GM19395 (cell line): Measurements from ENCODE around the gene CD22.

ENCODE experiments used
- ATAC-seq: cut with Tn5 transposase; IDR thresholded peaks from one replicate; pipeline ENCODE4 v1.9.1; 2021; ENCODE audit warnings: mild to moderate bottlenecking, moderate library complexity; ENCODE audit not compliant: unreplicated experiment

Gene CD22

DNA sequence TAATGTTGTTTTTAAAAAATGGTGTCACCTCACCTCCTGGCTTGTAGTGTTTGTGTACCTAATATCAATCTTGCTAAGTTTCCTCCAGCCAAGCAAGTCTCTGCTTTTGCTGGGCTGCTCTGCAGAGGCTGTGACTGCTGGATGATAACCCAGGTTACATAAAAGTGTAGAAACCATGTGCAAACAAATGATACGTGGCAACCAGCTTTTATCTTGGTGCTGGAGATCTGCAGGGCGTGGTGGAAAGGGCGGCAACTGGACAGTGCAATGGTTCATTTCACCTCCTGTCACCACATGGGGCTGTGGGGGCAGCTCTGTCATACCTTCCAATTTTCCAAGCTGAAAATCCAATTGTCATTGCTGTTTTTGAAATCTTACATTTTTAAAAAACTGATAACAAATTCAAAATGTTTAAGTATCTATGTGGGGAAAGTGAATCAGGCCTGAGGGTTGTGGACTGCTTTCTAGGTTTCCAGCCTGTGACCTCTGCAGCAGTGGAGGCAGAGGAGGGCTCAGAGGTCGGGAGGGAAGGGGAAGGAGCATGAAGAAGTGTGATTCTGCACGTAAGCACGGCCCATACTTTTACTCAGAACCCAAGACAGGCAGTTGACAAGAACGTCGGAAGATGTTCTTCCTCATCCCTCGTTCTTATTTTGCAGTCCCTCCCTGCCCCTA is 51.6 kb downstream of the CD22 start:
- ATAC-seq: no peak

- no peak for ATAC-seq
Observed at GRCh38 chr19:35381318-35381717, 52.3 kb downstream of the CD22 start.

DNA sequence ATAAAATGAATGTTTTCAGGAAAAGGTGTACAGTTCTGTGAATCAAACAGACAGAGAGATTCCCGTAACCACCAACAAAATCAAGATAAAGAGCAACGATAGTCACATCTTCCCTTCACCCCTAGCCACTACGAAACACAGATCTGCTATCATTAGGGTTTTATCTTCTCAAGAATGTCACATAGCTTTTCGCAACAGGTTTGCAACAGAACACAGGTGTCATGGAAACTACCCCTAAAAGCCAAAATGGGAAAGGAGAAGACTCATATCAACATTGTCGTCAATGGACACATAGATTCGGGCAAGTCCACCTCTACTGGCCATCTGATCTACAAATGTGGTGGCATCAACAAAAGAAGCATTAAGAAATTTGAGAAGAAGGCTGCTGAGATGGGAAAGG is 52.9 kb downstream of the CD22 start:
- no peak for ATAC-seq

DNA sequence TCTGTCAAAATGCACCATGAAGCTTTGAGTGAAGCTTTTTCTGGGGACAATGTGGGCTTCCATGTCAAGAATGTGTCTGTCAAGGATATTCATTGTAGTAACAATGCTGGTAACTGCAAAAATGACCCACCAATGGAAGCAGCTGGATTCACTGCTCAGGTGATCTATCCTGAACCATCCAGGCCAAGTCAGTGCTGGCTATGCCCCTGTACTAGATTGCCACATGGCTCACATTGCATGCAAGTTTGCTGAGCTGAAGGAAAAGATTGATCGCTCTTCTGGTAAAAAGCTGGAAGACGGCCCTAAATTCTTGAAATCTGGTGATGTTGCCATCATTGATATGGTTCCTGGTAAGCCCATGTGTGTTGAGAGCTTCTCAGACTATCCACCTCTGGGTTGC is 54.5 kb downstream of the CD22 start:
- ATAC-seq: no peak

GRCh38 chr19:35388277-35389054 is 59.5 kb downstream of the CD22 start:
- no peak for ATAC-seq

DNA sequence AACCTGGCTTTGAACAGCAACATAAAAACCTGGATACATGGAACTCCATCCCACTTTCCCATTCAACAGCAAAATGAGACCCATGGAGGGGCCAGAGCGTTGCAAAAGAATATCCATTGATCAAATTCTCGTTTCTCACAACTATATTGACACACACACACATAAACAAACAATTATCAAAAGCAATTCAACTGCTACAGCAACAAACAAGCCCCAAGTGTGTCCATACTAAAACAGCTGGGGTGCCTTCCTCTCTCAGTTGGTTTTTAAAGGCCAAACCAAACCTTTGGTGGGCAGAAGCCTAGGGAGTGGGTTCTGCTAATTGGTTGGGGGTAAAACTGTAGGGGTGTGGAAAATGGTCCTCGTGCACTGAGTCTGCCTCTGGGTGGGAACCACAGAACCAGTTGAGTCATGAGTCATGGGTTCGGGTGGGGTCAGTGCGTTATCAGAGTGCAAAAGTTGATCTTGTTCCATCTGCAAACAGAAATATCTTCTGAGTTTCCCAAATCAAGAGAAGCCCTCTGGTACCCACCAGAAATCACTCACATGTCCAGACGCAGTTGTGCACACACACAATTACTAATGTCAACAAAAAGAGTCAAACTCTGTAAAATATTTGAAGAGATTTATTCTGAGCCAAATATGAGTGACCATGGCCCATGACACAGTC is 60.3 kb downstream of the CD22 start:
- no peak for ATAC-seq

GRCh38 chr19:35392742-35393715 is 64.0 kb downstream of the CD22 start:
- ATAC-seq: no peak

GRCh38 chr19:35395382-35396199 is 66.6 kb downstream of the CD22 start:
- ATAC-seq: no peak

DNA sequence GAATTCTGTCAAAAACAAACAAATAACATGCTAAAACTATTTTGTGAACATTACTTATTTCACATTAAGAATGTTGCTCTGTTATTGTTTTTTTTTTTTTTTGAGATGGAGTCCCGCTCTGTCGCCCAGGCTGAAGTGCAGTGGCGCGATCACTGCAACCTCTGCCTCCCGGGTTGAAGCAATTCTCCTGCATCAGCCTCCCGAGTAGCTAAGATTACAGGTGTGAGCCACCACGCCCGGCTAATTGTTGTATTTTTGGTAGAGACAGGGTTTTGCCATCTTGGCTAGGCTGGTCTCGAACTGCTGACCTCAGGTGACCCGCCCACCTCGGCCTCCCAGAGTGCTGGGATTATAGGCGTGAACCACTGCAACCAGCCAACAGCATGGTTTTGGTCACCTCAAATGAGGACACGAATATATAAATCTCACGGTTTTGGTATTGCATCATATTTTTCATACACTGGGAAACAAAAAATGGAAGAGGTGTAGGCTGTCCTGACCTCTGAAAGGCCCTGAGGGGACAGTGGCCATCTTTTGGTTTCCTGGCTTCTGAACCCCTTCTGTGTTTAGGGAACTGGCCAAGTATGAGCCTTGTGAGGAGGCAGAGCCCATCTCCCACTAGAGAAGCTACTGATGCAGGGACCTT is 67.4 kb downstream of the CD22 start:
- ATAC-seq: no peak
